Urothelium cell line (cell line): ENCODE results near the gene CLECL1.

ENCODE experiments used
- DNase-seq: peaks from one replicate; pipeline ENCODE4 v3.0.0; 2011; ENCODE audit warnings: low spot score, mixed read lengths
- FAIRE-seq: peaks from 2 replicates; lab custom pipeline; 2011; peaks lifted over from hg19 to GRCh38; lab: Jason Lieb, UNC

CLECL1 gene

DNA sequence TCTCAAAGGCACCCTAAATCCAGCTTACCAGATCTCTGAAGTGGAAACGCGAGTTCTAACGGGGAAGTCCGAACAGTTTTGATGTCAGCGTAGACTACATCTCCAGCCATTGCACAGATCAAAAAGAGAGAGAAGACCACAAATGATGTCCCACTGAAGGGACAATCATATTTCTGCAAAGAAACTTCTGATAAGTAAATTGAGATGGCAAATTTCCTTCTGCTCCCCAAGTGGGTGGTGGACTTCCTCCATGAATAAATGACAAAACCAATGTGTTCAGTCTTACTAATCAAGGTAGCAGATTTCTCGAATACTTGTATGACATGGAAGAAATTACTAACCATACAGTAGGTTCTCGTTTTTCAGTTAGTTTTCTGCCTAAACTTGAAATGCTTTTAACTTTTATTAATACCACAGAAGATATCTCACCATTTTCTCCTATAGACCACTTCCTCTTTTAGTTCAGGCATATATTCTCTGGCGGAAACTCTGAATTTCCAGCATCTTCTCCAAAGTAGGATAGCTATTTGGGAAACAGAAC is at the start of gene CLECL1:
TSS of gene CLECL1 (minus strand) at position 177 of the 541 bp plus-strand sequence.
- FAIRE-seq: no peak
- no peak for DNase-seq

DNA sequence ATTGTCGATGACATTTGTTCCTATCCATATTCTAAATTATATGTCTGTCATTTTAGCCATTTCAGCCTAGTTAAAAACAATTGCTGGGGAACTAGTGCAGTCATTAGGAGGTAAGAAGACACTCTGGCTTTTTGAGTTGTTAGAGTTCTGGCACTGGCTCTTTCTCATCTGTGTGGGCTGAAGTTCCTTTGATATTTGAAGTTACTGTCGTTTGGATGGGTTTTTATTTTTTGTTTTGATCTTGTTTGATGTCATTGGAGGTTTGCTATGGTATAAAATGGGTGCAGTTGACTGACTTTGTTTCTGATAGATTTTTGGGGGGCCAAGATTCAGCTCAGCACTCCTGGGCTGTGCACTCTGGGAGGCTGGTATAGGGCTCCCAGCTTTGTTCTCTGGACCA is 48.5 kb upstream of the CLECL1 start:
- FAIRE-seq (no peak), DNase-seq (no peak)

DNA sequence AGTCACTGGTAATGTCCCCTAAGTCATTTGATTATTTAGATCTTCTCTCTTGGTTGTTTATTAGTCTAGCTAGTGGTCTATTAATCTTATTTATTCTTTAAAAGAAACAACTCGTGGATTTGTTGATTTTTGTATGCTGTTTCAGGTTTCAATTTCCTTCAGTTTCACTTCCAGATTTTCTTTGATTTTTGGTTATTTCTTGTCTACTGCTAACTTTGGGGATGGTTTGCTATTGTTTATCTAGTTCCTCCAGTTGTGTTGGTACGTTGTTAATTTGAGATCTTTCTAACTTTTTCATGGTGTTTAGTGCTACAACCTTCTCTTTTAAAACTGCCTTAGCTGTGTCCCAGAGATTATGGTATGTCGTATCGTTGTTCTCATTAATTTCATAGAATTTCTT is 46.3 kb upstream of the CLECL1 start:
- no peak for DNase-seq
- FAIRE-seq: no peak

DNA sequence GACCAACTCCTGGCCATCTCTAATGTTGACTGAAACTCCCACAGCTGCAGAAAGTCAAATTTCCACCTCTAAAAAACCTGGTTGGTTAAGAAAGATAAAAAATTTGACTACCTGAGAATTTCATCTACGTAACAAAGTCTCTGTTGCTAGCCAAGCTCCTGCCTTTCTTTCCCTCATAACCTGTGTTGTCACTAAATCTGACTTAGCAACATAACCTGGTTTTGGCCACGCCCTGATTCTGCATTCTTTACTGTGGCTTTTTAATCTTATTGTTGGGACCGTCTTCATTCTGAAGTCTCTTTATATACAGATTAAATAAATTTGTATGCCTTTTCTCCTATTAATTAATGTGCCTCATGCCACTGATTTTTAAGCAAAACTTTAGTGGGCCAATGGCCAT is 43.9 kb upstream of the CLECL1 start:
- FAIRE-seq: no peak
- no peak for DNase-seq

DNA sequence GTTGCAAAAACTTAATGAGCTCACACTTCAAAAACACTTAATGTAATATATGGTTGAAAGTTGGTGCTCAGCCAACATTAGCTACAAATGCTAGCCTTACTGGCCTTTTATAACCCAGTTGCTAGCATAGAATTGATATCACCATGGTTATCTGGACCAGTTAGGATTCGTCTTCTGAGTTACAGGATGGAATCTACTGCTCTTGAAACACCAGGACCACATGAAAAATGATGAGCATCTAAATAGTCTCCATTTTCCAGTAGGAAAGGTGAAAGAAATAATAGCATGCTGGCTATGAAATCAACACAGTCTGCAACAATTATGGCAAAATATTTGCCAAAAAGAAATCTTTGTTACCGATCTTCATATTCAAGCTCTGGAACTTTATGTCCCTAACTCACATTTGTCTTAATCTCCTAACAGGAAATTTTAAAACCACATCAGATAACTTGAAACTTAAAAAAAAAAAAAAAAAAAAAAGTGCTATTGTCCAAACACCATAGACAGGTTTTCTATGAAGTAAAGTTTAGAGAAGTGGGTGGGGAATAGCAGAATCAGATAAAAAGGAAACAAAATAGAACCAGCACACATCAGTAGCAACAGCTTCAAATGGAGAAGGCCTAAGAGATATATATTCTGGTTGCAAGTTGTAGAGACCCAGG is 40.5 kb upstream of the CLECL1 start:
- FAIRE-seq: no peak
- no peak for DNase-seq

DNA sequence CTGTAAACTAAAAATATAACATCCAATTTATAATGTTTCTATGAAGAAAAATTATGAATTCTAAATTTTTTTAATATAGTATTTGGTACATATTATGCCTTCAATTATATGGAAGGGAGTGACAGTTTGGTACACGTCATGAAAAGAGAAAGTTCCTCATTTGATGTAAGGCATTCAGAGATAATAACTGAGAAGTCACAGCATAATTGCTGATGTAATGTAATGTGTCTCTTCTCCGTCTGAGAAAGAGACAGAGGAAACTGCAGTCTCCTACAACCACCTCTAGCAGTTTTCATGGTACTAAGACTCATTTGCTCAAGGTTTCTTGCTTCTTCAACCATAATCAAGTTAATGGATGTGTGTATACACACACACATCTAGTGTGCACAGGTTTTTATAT is 30.1 kb upstream of the CLECL1 start:
- FAIRE-seq: no peak

DNA sequence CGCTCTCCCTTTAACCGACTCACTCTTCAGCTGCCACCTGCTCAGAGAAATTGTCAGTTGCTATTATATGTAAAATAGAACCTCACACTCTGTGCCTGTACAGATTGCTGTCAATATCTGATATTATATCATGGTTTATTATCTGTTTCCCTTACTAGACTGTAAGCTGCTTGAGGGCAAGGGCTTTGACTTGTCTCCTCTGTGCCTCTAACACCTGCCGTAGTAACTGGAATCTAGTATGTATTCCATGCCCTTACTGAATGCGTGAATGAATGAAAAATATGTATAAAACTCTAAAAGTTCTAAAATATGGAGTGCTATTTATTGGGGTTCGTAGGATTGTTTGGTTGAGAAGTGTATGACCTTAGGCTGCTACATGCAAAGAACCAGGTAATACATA is 29.5 kb upstream of the CLECL1 start:
- DNase-seq (no peak), FAIRE-seq (no peak)

More for the DNA sequence above, 30.1 kb upstream of the CLECL1 start:
- no peak for DNase-seq

DNA sequence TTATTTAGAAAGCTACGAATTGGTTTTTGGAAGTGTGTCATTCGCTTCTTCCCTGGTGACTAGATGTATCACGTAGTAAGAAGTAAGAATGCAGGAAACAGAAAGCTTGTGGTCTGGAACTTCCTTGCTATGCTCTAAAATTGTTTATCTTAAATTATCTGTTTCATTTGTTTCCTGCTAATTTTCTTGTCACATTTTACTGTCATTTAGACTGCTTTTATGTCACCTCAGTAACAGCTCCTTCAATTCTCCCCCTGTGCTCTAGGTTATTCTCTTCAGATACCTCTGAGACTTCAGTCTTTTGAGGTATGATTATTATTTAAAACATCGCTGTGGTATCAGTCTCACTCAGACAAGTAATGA is 28.5 kb upstream of the CLECL1 start:
- FAIRE-seq (no peak), DNase-seq (no peak)

DNA sequence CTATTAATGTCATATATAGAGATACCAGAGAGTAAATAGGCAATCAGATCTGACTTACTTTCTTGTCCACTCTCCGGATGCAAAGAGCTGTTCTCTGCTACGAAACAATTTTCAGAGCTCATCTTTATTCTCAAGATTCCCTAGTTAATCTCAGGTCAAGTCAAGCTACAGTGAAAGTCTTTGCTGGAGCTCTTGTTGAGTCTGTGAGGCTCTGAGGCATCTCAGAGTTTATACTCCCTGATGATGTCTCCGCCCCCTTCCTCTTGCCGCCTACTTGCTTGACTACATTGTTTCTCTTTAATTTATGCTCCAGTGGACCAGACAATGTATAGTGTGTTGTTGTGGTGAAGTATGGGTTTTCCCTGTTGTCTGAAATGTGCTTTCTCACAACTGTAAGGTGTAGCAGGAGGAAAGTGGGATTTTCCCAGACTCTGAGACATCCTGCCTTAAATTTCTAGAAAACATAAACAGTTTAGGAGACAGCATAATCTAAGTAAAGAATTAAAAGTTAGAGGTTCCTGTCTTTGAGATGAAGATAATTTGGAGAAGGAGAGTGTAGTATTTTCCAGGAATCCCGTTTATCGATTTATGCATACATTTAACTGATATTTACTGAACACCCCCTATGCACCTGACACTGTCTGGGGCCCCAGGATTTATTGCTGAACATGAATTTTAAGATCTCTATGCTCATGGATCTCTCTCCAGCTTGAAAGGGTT is 28.0 kb upstream of the CLECL1 start, which contains the start of gene CD69:
TSS of gene CD69 (minus strand) at position 203 of the 720 bp plus-strand sequence. CDS start at position 122, 81 bp downstream.
- no peak for DNase-seq

DNA sequence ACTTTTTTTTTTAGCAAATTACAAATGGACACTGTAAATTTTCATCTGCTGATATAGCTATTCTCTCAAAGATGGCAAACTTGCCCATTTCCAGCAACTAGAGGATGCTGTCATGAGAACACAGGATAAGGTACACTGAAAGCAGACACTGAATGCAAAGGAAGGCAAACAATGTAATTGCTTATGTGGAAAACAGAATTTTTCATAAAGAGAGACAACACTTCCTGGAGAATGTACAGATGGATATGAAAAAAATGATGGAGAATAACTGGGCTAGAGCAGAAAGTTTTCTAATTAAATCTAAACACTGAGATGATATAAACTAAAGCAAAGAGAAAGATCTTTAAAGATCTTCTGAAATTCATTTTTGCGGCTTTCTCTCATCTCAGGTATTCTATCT is 27.2 kb upstream of the CLECL1 start:
- FAIRE-seq: no peak
- DNase-seq: no peak

More for the DNA sequence above, 28.0 kb upstream of the CLECL1 start, which contains the start of gene CD69:
- FAIRE-seq: no peak

DNA sequence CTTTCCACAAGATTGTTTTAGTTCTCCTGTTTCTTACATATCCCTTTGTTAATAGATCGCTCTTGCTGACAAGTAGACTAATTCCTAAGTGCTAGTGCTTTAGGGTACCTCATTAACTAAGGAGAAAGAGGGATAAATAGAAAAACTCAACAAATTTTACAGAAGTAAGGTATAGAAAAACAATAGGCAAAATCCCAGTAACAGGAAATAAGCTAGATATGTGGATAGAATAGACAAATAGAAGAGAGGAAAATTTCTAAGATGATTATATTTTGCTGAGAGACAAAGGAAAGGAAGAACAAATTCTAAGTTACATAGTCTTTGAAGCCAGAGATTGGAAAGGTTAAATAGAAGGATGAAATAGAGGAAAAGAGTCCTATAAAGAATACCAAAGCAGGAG is 26.8 kb upstream of the CLECL1 start:
- no peak for FAIRE-seq
- DNase-seq: no peak

DNA sequence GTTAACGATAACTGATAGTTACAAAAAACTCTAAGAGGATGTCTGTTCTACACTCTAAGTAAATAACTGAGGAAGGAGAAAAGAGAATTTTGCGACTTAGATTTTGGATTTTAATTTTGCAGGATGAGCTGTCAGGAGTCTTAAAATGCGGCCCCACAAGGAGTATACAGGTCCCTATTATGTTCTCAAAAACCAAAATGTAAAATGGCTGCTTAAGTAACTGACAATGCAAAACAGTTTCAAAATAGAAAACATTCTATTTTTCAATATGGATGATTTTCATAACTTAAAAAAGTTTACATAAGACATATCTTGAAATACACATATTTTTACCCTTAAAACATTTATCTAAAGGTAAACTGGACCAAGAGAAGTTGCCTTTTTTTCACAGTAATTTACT is 25.2 kb upstream of the CLECL1 start:
- FAIRE-seq: no peak
- DNase-seq: no peak

DNA sequence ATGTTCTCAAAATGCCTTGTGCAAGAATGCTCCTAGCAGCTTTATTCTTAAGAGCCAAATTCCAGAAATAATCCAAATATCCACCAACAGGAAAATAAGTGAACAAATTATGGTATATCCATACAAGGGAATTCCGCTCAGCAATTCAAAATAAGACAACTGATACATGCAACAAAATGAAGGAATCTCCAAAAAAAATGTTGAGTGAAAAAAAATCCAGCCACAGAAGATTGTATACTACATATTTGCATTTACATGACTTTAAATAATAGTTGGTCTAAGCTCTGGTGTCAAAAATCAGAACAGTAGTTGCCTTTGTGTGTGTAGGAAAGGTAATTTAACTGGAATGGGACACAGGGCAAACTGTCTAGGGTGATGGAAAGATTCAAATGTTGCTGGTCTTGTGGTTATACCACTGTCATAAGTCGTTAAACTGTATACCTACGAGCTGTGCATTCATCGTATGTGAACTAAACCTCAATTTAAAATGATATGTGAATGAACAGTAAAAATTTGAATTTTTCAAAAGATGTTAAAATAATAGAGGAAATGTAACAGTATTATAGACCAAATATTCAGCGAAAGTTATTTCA is 24.6 kb upstream of the CLECL1 start:
- FAIRE-seq: peak; percentile 20
- DNase-seq: no peak

DNA sequence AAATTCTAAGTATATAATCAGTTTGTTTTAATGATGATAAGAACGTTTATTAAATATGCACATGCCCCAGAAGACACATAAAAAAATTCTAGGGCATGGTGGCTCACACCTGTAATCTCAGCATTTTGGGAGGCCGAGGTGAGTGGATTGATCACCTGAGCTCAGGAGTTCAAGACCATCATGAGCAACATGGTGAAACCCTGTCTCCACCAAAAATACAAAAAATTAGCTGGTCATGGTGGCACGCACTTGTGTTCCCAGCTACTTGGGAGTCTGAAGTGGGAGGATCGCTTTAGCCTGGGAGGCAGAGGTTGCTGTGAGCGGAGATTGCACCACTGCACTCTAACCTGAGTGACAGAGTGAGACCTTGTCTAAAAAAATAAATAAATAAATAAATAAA is 23.8 kb upstream of the CLECL1 start:
- FAIRE-seq (no peak), DNase-seq (no peak)

DNA sequence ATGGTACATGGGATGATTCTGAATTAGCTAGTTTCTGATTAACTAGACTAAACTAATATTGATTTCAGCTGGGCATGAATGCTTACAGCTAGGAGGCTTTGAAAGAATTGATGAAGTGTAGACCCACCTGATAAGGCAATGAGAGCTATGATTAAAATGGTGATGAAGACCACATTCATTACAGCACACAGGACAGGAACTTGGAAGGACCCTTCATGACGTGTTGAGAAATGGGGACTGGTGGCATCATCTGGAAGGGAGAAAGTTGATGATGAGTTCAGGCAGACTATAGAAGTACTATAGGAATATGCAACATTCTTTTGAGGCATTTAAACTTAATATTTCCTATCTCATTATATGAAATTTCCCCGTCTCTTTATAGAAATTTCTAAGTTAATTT is 23.3 kb upstream of the CLECL1 start:
- FAIRE-seq (no peak), DNase-seq (no peak)

DNA sequence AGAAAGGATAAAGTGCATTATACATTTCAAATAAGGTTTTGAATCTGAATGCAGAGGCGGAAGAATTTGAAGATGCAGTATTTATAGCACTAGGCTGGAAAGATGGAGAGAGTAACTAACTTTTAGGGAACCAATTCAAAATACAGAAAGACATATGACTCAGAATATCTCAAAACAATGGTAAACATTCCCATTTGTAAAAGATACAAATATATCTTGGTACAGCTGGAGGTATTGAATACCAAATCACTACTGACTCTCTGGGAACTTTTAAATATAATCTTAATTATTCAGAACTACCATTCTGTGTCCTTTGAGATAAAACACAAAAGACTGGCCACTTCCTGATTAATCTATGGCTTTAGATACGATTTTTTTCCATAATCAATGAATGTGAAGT is 22.7 kb upstream of the CLECL1 start:
- FAIRE-seq: no peak
- DNase-seq: no peak

DNA sequence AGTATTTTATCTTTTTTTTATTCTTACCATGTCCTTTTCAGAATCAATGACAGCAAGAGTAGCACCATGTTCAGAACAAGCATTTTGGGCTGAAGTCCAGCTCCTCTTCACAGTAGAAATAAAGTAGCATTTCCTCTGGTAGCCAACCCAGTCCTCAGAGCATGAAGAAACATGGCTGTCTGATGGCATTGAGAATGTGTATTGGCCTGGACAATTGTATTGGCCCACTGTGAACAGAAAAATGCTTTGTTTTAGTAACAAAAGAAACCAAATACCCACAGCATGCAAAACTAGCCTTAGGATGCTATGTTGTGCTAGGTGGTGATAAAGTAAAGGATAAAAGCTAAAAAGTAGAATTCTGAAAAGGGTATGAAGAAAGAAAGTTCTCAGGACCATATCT is 22.1 kb upstream of the CLECL1 start:
- no peak for FAIRE-seq

DNA sequence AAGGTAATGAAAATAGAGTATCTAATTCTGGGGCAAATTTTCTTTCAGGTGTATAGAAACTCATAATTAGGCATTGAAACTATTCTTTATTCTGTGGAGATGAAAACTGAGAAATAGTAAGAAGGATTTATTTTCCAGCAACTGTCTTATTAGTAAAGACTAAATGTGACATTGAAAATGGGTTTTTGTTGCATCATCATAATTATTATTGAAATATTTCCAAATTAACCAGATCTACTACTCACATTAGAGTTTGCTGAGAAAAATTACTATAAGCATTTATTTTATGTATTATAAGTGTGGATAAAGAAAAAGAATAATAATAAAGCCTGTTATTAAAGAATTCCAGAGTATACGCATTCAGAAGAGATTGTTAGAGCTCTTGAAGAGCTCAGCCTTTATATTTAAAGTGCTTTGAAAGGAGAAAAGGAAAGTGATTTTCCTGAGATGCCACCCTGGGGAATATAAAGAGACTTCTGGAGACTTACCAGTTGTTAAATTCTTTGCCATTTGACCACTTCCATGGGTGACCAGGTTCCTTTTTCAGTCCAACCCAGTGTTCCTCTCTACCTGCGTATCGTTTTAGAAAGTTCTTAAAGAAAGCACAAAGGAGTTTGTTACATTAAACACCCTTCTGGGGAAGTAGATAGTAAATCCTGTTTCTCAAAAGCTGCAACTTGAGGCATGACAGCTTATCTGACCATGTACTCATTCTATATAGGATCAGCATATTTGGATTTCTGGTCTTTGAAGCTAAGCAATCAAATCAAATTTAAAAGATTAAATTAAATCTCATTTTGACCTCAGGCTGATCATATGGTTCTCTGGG is 21.4 kb upstream of the CLECL1 start:
- DNase-seq (no peak), FAIRE-seq (no peak)

More for the DNA sequence above, 22.1 kb upstream of the CLECL1 start:
- no peak for DNase-seq

DNA sequence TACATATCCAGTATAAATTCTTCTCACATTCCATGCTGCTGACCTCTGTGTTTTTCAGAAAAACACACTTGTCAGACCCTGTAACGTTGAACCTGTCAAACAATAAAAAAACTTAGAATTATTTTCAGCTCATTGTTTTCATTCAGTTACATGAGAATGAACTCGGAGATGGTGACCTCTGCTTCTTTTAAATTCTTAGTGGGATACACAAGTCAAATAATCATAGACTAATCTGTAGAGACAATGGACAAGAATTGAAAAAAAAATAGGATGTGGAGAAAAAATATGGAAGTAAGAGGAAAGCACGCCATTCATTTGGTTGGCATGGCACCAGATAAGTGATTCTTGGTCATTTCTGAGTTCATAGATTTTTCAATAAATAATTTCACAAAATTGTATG is 20.6 kb upstream of the CLECL1 start:
- DNase-seq (no peak), FAIRE-seq (no peak)

DNA sequence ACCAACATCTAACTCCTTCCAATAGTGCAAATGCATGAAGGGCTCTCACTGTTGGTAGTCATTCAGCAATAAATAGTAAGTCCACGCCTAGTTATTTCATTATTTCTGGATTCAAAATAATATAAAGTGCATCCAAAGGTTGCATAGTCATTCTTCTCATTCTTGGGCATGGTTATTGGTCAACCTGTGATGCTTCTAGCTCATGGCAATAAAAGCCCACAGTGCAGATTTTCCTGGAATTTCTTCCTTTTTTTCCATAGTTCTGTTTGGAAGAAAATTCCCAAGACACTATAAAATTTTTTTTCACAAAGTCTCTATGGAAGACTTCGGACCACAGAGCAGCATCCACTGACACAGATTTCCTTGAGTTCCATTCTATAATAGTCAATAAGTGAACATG is 20.2 kb upstream of the CLECL1 start:
- no peak for DNase-seq
- FAIRE-seq: no peak
